GM19193 (cell line): ENCODE measurements around the gene LRRC15.

Experiments
- POLR2A ChIP-seq: IDR thresholded peaks from 4 replicates; pipeline ENCODE4 v1.6.1; 2011; ENCODE audit not compliant: insufficient read depth, insufficient read length; ENCODE audit errors: extremely low read depth

LRRC15 gene

GRCh38 chr3:194325424-194326153 lies 44.0 kb downstream of the LRRC15 start:
- no peak for TF ChIP-seq POLR2A

- TF ChIP-seq POLR2A = no peak
Measured at GRCh38 chr3:194324823-194325327, 44.7 kb downstream of the LRRC15 start.

- no peak for TF ChIP-seq POLR2A
Measured at GRCh38 chr3:194323785-194324735, 45.5 kb downstream of the LRRC15 start.

- no peak for TF ChIP-seq POLR2A
Measured at GRCh38 chr3:194322678-194323211, 46.8 kb downstream of the LRRC15 start.

GRCh38 chr3:194321693-194322640 lies 47.6 kb downstream of the LRRC15 start:
- no peak for TF ChIP-seq POLR2A

- no peak for TF ChIP-seq POLR2A
Measured at GRCh38 chr3:194320744-194321243, 48.7 kb downstream of the LRRC15 start.

- no peak for TF ChIP-seq POLR2A
Measured at GRCh38 chr3:194320100-194320499, 49.4 kb downstream of the LRRC15 start.

- TF ChIP-seq POLR2A = no peak
Measured at GRCh38 chr3:194318511-194319161, 50.9 kb downstream of the LRRC15 start.

- TF ChIP-seq POLR2A = no peak
Measured at GRCh38 chr3:194316918-194317317, 52.6 kb downstream of the LRRC15 start.

GRCh38 chr3:194315965-194316361 lies 53.6 kb downstream of the LRRC15 start:
- TF ChIP-seq POLR2A = no peak

GRCh38 chr3:194315088-194315964 lies 54.2 kb downstream of the LRRC15 start:
- TF ChIP-seq POLR2A = no peak

GRCh38 chr3:194314388-194315068 lies 55.0 kb downstream of the LRRC15 start:
- TF ChIP-seq POLR2A = no peak
